GM12873 (cell line): ENCODE data around the gene B3GALT6.

ENCODE experiments used
- TF ChIP-seq, protein P1 (sequence below): IDR thresholded peaks from 2 replicates; pipeline ENCODE4 v1.5.1; 2012; ENCODE audit warnings: low read depth, mild to moderate bottlenecking, moderate library complexity, low read length, control low read depth; ENCODE audit not compliant: insufficient read depth; ENCODE audit errors: missing control alignments

B3GALT6 gene

DNA sequence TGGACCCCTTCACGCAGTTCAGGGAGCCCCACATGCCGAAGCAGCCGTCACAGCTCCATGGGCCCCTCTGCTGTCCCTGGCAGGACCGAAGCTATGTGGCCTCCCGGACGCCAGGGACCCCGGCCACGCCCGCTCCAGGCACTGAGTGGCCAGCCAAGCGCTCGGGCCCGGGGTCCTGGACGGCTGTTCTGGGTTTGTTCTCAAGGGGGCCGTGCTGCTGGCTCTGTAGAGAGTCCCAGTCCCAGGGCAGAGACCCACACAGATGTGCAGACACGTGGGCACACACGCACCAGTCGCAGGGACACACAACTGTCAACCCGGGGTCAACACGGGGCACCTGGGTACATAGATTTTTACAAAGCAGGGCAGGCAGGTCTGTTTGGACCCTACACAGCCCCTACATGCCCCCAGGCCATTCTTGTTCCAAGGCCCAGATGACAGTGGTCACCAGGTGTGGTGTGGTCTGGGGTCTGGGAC is 6.7 kb downstream of the B3GALT6 start:
- TF ChIP-seq, protein P1, sequence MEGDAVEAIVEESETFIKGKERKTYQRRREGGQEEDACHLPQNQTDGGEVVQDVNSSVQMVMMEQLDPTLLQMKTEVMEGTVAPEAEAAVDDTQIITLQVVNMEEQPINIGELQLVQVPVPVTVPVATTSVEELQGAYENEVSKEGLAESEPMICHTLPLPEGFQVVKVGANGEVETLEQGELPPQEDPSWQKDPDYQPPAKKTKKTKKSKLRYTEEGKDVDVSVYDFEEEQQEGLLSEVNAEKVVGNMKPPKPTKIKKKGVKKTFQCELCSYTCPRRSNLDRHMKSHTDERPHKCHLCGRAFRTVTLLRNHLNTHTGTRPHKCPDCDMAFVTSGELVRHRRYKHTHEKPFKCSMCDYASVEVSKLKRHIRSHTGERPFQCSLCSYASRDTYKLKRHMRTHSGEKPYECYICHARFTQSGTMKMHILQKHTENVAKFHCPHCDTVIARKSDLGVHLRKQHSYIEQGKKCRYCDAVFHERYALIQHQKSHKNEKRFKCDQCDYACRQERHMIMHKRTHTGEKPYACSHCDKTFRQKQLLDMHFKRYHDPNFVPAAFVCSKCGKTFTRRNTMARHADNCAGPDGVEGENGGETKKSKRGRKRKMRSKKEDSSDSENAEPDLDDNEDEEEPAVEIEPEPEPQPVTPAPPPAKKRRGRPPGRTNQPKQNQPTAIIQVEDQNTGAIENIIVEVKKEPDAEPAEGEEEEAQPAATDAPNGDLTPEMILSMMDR, result no peak

DNA sequence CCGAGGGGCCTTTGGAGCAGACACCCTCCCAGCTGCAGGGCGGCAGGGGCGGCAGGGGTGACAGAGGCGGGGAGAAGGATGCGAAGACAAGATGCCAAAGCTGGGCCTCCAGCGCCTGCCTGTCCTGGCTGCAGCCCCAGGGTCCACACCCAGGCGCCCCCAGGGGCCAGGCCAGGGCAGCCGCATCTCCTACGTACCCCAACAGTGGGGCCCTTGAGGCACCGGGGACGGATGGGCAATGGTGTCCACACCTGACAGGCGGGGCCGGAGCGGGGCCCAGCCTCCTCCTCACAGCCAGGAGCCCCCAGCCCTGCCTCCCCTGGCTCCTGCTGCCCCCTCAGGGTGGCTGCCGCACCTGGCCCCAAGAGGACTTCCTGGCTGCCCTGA is 7.2 kb downstream of the B3GALT6 start:
- TF ChIP-seq, protein P1, result no peak

DNA sequence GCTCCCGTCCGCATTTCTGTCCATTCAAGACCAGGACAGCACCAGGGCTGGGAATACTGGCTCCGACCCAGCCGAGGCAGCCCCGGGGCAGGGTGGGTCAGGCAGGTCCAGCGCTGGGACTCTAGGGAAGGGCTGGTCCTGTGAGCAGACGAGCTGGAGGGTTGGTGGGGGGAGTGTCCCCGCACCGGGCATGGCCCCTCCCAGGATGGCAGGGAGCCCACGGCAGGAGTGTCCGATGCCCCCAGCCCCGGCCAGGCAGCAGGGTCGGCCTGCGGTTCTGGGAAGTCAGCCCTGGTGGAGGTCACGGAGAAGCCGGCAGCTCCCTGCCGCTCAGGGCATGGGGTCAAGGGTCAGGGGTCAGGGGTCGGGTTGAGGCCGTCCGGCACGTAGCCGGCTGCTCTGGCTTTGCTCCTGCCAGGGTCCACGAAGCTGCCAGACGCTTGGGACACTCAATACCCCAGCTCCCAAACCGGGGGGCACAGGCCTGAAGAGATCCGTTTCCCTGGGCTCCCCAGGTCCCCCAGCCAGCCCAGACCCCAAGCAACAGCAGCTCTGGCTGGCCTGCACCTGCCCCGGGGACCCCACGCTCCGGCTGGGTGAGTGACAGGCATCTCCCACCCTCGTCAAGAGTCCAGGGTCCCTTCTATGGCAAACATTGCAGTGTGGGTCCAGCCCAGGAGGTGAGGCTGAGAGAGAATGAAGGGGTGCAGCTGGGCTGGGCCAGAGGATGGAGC is 7.7 kb downstream of the B3GALT6 start:
- TF ChIP-seq, protein P1, result no peak

DNA sequence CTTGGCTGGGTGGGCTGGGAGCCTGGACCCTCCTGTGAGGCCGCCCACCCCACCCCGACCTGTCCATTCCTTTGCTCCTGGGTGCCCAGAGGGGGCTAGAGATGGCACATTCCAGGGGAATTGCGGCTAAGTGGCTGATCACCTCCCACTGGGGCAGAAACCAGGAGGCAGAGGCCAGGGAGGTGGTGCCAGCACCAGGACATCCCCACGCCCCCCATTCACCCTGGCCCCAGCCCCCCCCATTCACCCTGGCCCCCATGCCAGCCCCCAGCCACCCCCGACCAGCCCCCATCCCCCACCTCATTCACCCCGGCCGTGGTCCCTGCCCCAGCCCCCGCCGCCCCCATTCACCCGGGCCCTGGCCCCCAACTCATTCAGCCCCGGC is 8.3 kb downstream of the B3GALT6 start:
- TF ChIP-seq, protein P1, result no peak

DNA sequence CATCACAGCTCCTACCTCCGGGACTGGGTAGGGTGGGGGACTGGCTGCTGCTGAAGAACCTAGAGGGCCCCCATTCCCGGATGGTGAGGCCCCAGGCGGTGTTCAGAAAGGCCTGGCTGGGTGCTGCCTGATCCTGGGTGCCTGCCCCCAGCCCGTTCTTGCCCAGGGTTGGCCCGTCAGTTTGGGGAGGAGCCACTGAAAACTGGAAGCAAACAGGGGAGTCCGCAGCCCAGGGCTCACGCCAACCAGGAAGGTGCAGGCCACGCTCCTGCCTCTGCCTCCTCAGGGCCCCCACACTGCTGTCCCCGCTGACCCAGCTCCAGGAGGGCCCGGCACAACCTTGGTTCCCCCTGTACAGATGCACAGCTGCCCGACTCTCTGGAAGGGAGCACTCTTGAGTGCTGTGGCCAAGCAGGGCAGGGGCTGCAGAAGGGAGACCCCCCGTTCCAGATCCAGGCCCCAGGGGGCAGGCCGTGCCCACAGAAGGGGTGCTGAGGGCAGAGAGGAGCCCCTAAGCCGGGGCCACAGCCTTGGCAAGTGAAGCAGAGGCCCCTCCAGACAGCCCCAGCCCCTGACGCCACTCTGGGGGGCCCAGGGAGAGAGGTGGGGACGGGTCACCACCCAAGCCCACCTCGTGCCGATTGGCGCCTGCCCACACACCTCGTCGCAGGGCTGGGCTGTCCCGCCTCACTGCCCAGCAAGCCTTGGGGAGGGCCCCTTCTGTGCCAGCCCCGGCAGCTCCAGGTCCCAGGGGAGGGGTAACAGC is 9.0 kb downstream of the B3GALT6 start:
- TF ChIP-seq, protein P1, result no peak

DNA sequence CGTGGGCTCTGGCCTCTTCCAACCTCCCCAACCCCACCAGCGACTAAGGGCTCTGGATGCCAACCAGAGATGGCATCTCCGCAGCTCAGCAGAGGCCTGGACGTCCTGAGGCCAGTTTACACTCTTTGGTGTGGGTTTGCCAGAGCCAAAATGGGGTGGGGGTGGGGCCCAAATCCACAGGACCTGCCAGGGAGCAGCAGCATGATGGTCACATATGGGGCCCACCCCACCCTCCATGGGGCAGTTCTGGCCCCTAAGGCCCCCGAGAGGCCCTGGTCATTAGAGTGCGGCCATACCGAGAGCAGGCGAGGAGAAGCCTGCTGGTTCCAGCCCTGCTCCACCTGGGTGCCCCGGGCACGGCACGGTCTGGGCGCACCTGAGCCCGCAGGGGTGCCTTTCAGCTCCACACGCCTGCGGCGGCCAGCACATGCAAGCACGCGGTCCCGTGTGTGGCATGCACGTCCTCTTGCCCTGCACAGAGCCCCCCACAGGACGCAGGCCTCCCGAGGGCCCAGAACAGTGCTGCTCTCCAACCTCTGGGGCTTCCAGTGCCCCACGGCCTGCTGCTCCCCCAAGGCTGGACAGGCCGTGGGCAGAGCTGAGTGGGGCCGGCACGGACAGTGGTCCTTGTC is 9.7 kb downstream of the B3GALT6 start:
- TF ChIP-seq, protein P1, result no peak

DNA sequence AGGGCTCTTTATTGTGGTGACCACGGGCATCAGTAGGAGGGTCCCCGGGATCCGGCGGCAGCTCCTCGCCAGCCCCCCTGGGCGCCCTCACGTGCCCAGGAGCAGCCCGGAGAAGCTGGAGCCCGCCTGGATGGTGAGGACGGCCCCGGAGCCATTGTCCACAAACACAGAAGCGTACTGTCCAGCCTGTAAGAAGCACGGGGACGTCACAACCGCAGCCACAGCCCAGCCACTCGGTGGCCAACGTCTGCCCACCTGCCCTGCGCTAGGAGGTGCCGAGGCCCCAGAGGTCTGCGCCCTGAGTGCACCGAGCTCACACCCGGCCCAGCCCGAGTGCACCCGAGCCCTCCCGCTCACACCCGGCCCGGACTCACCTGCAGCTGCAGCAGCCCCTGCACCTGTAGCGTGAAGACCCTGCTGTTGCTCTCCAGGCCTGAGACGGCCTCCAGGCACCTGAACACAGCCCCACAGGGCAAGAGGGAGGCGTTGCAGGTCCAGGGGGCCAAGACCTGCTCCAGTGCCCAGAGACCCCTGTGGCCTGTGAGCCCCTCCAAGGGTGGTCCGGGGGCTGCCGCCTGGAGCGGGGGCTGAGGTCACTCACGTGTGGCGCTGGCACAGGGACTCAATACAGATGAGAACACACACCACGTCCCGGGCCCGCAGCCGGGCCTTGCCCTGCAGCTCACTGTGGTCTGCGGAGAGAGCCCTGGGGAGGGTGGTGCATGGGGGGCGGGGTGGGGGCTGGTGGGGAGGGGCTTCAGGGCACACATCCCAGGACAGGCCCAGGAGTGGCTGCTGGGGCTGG is 10.6 kb downstream of the B3GALT6 start:
- TF ChIP-seq, protein P1, result no peak
